ENCODE measurements around the gene HK3. TPM values are rescaled to one million over a fixed set of nuclear protein-coding genes. Genes with fewer than 3 reads are reported as not detected.

HK3 gene
- total and polyA plus RNA-seq, 2 experiments from 2014 or later, result not detected

DNA sequence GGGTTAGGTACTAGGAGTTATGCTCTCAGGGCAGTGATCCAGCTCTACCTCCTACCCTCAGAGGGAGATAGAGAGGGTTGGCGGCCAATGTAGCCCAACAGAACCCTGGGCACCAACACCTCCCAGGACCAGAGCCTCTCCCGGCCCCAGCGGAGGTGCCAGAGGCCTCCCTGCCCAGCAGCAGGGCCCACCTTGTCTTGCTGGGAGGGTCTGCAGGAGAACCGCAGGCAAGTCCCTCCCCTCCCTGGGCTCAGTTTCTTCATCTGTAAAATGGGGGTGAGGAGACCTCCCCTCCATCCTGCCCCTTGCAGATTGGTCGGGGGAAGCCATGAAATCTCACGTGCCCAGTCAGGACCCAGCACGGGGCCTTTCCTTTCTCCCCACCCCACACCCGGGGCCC, 34.4 kb downstream of the HK3 start:
- H3F3A ChIP-seq (replicated peaks; ENCODE audit: low read depth), result no peaks in the 10 kb centered on the region
- H3K79me2 ChIP-seq (replicated peaks; ENCODE audit: insufficient read depth), result no peaks in the 10 kb centered on the region
- H3K9me3 Mint-ChIP-seq, result no peaks in the 10 kb centered on the region
- no peak overlapping the region for H3K27ac ChIP-seq (ENCODE audit: low read depth)
- H3K36me3 Mint-ChIP-seq (ENCODE audit: low read depth), result no peaks in the 10 kb centered on the region
- H3K4me1 Mint-ChIP-seq, result peaks cover 41% of the 10 kb centered on the region
- H3K27me3 ChIP-seq (ENCODE audit: insufficient read depth), result no peaks in the 10 kb centered on the region
- no peak overlapping the region for H2AFZ ChIP-seq
- DNase-seq (ENCODE audit: low spot score), result no peak
- H3K27ac Mint-ChIP-seq, result no peak overlapping the region
- no peaks in the 10 kb centered on the region for H3K36me3 ChIP-seq (ENCODE audit: insufficient read depth)
- peaks cover 15% of the 10 kb centered on the region; the same call in 1 of the 2 replicates for H3K4me1 ChIP-seq (ENCODE audit: insufficient read depth)
- H3K27me3 Mint-ChIP-seq (ENCODE audit: insufficient read depth, low read depth, poor library complexity), result peaks cover 19% of the 10 kb centered on the region
- no peak for ATAC-seq
- TF ChIP-seq ZNF114 (CRISPR knock-in tag; IDR thresholded peaks at IDR 0.05) (no peak), ZNF331 (CRISPR knock-in tag; IDR thresholded peaks at IDR 0.05; ENCODE audit: low read depth) (no peak), JUNB (IDR thresholded peaks at IDR 0.05; ENCODE audit: unreplicated experiment) (no peak)
- no peaks in the 10 kb centered on the region for H3K9me2 ChIP-seq (ENCODE audit: insufficient read depth)
- no peak overlapping the region for H3K4me2 ChIP-seq
- no peak overlapping the region for H3K4me3 ChIP-seq
- no peak overlapping the region for H3K4me3 Mint-ChIP-seq
- no peaks in the 10 kb centered on the region for H4K20me1 ChIP-seq (replicated peaks; ENCODE audit: insufficient read depth)

DNA sequence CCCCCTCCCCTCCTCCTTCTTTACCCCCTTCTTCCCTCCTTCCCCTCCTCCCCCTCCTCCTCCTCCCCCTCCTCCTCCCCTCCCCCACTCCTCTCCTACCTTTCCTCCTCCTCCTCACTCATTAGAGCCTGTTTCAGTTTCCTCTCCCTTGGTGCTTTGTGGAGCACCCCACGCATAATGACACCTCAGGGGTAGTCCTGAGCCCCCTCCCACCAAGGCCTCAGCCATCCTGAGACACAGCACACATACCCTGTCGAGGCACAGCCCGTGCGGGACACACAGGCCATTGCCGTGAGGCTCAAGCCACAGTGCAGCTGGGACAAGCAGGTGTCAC, 35.4 kb downstream of the HK3 start:
- H3K36me3 ChIP-seq (ENCODE audit: insufficient read depth), result no peaks in the 10 kb centered on the region
- no peaks in the 10 kb centered on the region for H3K9me2 ChIP-seq (ENCODE audit: insufficient read depth)
- H3K4me3 Mint-ChIP-seq, result peak overlapping the region; percentile 16; the same call in 1 of the 3 replicates
- H3K4me3 ChIP-seq, result no peak overlapping the region
- no peak overlapping the region for H3K27ac ChIP-seq (ENCODE audit: low read depth)
- H3K36me3 Mint-ChIP-seq (ENCODE audit: low read depth), result no peaks in the 10 kb centered on the region
- no peaks in the 10 kb centered on the region for H3K27me3 ChIP-seq (ENCODE audit: insufficient read depth)
- peaks cover 15% of the 10 kb centered on the region for H3K27me3 Mint-ChIP-seq (ENCODE audit: insufficient read depth, low read depth, poor library complexity)
- ATAC-seq (peak; percentile 10), DNase-seq (ENCODE audit: low spot score) (no peak)
- no peak overlapping the region for H2AFZ ChIP-seq
- H3F3A ChIP-seq (replicated peaks; ENCODE audit: low read depth), result no peaks in the 10 kb centered on the region
- H3K27ac Mint-ChIP-seq, result no peak overlapping the region
- H3K4me2 ChIP-seq, result no peak overlapping the region; the same call in 1 of the 2 replicates
- no peaks in the 10 kb centered on the region for H3K9me3 Mint-ChIP-seq
- peaks cover 15% of the 10 kb centered on the region; the same call in 1 of the 2 replicates for H3K4me1 ChIP-seq (ENCODE audit: insufficient read depth)
- H3K79me2 ChIP-seq (replicated peaks; ENCODE audit: insufficient read depth), result no peaks in the 10 kb centered on the region
- no peaks in the 10 kb centered on the region for H4K20me1 ChIP-seq (replicated peaks; ENCODE audit: insufficient read depth)
- peaks cover 41% of the 10 kb centered on the region for H3K4me1 Mint-ChIP-seq
- TF ChIP-seq ZNF114 (CRISPR knock-in tag; IDR thresholded peaks at IDR 0.05), result no peak
- no peak for TF ChIP-seq STAT1 (IDR thresholded peaks at IDR 0.05; ENCODE audit: unreplicated experiment)
- TF ChIP-seq, protein P1, sequence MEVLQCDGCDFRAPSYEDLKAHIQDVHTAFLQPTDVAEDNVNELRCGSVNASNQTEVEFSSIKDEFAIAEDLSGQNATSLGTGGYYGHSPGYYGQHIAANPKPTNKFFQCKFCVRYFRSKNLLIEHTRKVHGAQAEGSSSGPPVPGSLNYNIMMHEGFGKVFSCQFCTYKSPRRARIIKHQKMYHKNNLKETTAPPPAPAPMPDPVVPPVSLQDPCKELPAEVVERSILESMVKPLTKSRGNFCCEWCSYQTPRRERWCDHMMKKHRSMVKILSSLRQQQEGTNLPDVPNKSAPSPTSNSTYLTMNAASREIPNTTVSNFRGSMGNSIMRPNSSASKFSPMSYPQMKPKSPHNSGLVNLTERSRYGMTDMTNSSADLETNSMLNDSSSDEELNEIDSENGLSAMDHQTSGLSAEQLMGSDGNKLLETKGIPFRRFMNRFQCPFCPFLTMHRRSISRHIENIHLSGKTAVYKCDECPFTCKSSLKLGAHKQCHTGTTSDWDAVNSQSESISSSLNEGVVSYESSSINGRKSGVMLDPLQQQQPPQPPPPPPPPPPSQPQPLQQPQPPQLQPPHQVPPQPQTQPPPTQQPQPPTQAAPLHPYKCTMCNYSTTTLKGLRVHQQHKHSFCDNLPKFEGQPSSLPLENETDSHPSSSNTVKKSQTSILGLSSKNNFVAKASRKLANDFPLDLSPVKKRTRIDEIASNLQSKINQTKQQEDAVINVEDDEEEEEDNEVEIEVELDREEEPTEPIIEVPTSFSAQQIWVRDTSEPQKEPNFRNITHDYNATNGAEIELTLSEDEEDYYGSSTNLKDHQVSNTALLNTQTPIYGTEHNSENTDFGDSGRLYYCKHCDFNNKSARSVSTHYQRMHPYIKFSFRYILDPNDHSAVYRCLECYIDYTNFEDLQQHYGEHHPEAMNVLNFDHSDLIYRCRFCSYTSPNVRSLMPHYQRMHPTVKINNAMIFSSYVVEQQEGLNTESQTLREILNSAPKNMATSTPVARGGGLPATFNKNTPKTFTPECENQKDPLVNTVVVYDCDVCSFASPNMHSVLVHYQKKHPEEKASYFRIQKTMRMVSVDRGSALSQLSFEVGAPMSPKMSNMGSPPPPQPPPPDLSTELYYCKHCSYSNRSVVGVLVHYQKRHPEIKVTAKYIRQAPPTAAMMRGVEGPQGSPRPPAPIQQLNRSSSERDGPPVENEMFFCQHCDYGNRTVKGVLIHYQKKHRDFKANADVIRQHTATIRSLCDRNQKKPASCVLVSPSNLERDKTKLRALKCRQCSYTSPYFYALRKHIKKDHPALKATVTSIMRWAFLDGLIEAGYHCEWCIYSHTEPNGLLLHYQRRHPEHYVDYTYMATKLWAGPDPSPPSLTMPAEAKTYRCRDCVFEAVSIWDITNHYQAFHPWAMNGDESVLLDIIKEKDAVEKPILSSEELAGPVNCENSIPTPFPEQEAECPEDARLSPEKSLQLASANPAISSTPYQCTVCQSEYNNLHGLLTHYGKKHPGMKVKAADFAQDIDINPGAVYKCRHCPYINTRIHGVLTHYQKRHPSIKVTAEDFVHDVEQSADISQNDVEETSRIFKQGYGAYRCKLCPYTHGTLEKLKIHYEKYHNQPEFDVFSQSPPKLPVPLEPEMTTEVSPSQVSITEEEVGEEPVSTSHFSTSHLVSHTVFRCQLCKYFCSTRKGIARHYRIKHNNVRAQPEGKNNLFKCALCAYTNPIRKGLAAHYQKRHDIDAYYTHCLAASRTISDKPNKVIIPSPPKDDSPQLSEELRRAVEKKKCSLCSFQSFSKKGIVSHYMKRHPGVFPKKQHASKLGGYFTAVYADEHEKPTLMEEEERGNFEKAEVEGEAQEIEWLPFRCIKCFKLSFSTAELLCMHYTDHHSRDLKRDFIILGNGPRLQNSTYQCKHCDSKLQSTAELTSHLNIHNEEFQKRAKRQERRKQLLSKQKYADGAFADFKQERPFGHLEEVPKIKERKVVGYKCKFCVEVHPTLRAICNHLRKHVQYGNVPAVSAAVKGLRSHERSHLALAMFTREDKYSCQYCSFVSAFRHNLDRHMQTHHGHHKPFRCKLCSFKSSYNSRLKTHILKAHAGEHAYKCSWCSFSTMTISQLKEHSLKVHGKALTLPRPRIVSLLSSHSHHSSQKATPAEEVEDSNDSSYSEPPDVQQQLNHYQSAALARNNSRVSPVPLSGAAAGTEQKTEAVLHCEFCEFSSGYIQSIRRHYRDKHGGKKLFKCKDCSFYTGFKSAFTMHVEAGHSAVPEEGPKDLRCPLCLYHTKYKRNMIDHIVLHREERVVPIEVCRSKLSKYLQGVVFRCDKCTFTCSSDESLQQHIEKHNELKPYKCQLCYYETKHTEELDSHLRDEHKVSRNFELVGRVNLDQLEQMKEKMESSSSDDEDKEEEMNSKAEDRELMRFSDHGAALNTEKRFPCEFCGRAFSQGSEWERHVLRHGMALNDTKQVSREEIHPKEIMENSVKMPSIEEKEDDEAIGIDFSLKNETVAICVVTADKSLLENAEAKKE (CRISPR knock-in tag; IDR thresholded peaks at IDR 0.05), result no peak
- TF ChIP-seq, protein P2, sequence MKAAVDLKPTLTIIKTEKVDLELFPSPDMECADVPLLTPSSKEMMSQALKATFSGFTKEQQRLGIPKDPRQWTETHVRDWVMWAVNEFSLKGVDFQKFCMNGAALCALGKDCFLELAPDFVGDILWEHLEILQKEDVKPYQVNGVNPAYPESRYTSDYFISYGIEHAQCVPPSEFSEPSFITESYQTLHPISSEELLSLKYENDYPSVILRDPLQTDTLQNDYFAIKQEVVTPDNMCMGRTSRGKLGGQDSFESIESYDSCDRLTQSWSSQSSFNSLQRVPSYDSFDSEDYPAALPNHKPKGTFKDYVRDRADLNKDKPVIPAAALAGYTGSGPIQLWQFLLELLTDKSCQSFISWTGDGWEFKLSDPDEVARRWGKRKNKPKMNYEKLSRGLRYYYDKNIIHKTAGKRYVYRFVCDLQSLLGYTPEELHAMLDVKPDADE (IDR thresholded peaks at IDR 0.05), result no peak
- no peak for TF ChIP-seq EZH2phosphoT487 (IDR thresholded peaks at IDR 0.05; ENCODE audit: unreplicated experiment)
- TF ChIP-seq EZH2 (IDR thresholded peaks at IDR 0.05; ENCODE audit: low read depth, unreplicated experiment), result no peak
- TF ChIP-seq, protein P3, sequence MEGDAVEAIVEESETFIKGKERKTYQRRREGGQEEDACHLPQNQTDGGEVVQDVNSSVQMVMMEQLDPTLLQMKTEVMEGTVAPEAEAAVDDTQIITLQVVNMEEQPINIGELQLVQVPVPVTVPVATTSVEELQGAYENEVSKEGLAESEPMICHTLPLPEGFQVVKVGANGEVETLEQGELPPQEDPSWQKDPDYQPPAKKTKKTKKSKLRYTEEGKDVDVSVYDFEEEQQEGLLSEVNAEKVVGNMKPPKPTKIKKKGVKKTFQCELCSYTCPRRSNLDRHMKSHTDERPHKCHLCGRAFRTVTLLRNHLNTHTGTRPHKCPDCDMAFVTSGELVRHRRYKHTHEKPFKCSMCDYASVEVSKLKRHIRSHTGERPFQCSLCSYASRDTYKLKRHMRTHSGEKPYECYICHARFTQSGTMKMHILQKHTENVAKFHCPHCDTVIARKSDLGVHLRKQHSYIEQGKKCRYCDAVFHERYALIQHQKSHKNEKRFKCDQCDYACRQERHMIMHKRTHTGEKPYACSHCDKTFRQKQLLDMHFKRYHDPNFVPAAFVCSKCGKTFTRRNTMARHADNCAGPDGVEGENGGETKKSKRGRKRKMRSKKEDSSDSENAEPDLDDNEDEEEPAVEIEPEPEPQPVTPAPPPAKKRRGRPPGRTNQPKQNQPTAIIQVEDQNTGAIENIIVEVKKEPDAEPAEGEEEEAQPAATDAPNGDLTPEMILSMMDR (conservative IDR thresholded peaks at IDR 0.05; ENCODE audit: low read depth in 2 of 2), result no peak
- TF ChIP-seq POLR2AphosphoS5 (IDR thresholded peaks at IDR 0.05; ENCODE audit: low read depth), result no peak
- no peak for TF ChIP-seq CREB1 (CRISPR knock-in tag; IDR thresholded peaks at IDR 0.05; ENCODE audit: low read depth)
- no peak for TF ChIP-seq JUNB (IDR thresholded peaks at IDR 0.05; ENCODE audit: unreplicated experiment)
- no peak for TF ChIP-seq ZNF331 (CRISPR knock-in tag; IDR thresholded peaks at IDR 0.05; ENCODE audit: low read depth)
- no peak for TF ChIP-seq NANOG (IDR thresholded peaks at IDR 0.05; ENCODE audit: borderline replicate concordance)
